Neural cell (in vitro differentiated cells): ENCODE results near the gene LPP. TPM values are rescaled to one million over a fixed set of nuclear protein-coding genes. Genes with fewer than 3 reads are reported as not detected.

Source experiments
- H2AFZ ChIP-seq: fragments of 200-600, 300-800 bp; sonication (generic), shearing (Covaris generic); 2 replicates; pipeline ENCODE4 v1.6.0; 2014; ENCODE audit warnings: low read depth, mild to moderate bottlenecking, antibody characterized with exemption, low read length, moderate library complexity
- H3F3A ChIP-seq: fragments of 200-600 bp; shearing (Covaris generic); 2 replicates; pipeline ENCODE4 v1.6.1; 2016; ENCODE audit warnings: mild to moderate bottlenecking, moderate library complexity, mixed read lengths, antibody characterized with exemption, low read length; ENCODE audit not compliant: insufficient read depth, poor library complexity, severe bottlenecking
- H3K27ac ChIP-seq: fragments of 200-600, 300-800 bp; sonication (generic), shearing (Covaris generic); 2 replicates; pipeline ENCODE4 v1.5.1; 2014; ENCODE audit warnings: mild to moderate bottlenecking, low read length, moderate library complexity
- H3K27me3 ChIP-seq: fragments of 300-800, 200-600 bp; sonication (generic), shearing (Covaris generic); 2 replicates; pipeline ENCODE4 v1.6.0; 2014; ENCODE audit warnings: mild to moderate bottlenecking, low read depth, low read length, moderate library complexity; ENCODE audit not compliant: insufficient read depth
- H3K36me3 ChIP-seq: fragments of 300-800, 200-600 bp; sonication (generic), shearing (Covaris generic); 2 replicates; pipeline ENCODE4 v1.5.1; 2014; ENCODE audit warnings: mild to moderate bottlenecking, antibody characterized with exemption, low read length, moderate library complexity; ENCODE audit not compliant: insufficient read depth
- H3K4me2 ChIP-seq: fragments of 300-800, 200-600 bp; sonication (generic), shearing (Covaris generic); 2 replicates; pipeline ENCODE4 v1.6.0; 2014; ENCODE audit warnings: mild to moderate bottlenecking, low read length
- H3K4me3 ChIP-seq: fragments of 300-800, 200-600 bp; sonication (generic), shearing (Covaris generic); 2 replicates; pipeline ENCODE4 v1.5.1; 2014; ENCODE audit warnings: mild to moderate bottlenecking, low read length, moderate library complexity
- H3K79me2 ChIP-seq: fragments of 200-600 bp; shearing (Covaris generic); replicated peaks from 2 replicates; pipeline ENCODE4 v1.6.0; 2014; ENCODE audit warnings: mild to moderate bottlenecking, low read length, moderate library complexity; ENCODE audit not compliant: insufficient read depth
- H3K9ac ChIP-seq: fragments of 300-800, 200-600 bp; sonication (generic), shearing (Covaris generic); 2 replicates; pipeline ENCODE4 v1.6.1; 2016; ENCODE audit warnings: mild to moderate bottlenecking, low read length, mixed read lengths
- H3K9me2 ChIP-seq: fragments of 200-600 bp; shearing (Covaris generic); 2 replicates; pipeline ENCODE4 v1.6.1; 2016; ENCODE audit warnings: mild to moderate bottlenecking, low read length, mixed read lengths; ENCODE audit not compliant: insufficient read depth
- H3K9me3 ChIP-seq: fragments of 200-600, 300-800 bp; sonication (generic), shearing (Covaris generic); 2 replicates; pipeline ENCODE4 v1.6.1; 2016; ENCODE audit warnings: mild to moderate bottlenecking, mixed run types, low read length, moderate library complexity, mixed read lengths
- H4K20me1 ChIP-seq: fragments of 200-600 bp; shearing (Covaris generic); 2 replicates; pipeline ENCODE4 v1.6.1; 2016; ENCODE audit warnings: mild to moderate bottlenecking, mixed run types; ENCODE audit not compliant: insufficient read depth
- CTCF ChIP-seq: fragments of 450-650 bp; IDR thresholded peaks from 2 replicates; pipeline ENCODE4 v1.5.1; 2014; ENCODE audit warnings: antibody characterized with exemption, mild to moderate bottlenecking, moderate library complexity; ENCODE audit not compliant: poor library complexity, severe bottlenecking
- EP300 ChIP-seq: fragments of 450-650 bp; conservative IDR thresholded peaks from 2 replicates; pipeline ENCODE4 v1.6.1; 2014; ENCODE audit warnings: antibody characterized with exemption, mild to moderate bottlenecking, moderate library complexity; ENCODE audit not compliant: poor library complexity, severe bottlenecking
- EZH2 ChIP-seq: fragments of 200-600, 300-800 bp; shearing (Covaris generic), sonication (generic); IDR thresholded peaks from 2 replicates; pipeline ENCODE4 v1.6.1; 2014; ENCODE audit warnings: antibody characterized with exemption, low read length, borderline replicate concordance, mild to moderate bottlenecking; ENCODE audit not compliant: insufficient read depth, poor library complexity, severe bottlenecking
- MXI1 ChIP-seq: fragments of 450-650 bp; conservative IDR thresholded peaks from 2 replicates; pipeline ENCODE4 v1.6.1; 2014; ENCODE audit warnings: antibody characterized with exemption, mild to moderate bottlenecking; ENCODE audit not compliant: poor library complexity, severe bottlenecking
- POLR2AphosphoS5 ChIP-seq: IDR thresholded peaks from 2 replicates; pipeline ENCODE4 v1.6.1; 2012
- RAD21 ChIP-seq: fragments of 450-650 bp; conservative IDR thresholded peaks from 2 replicates; pipeline ENCODE4 v1.6.1; 2014; ENCODE audit warnings: antibody characterized with exemption, mild to moderate bottlenecking, moderate library complexity
- REST ChIP-seq: IDR thresholded peaks from 2 replicates; pipeline ENCODE4 v1.6.1; 2012; ENCODE audit warnings: borderline replicate concordance
- SMC3 ChIP-seq: fragments of 450-650 bp; conservative IDR thresholded peaks from 2 replicates; pipeline ENCODE4 v1.6.1; 2014; ENCODE audit warnings: antibody characterized with exemption, mild to moderate bottlenecking, moderate library complexity; ENCODE audit not compliant: poor library complexity
- TAF1 ChIP-seq: IDR thresholded peaks from 2 replicates; pipeline ENCODE4 v1.6.1; 2012; ENCODE audit warnings: low read depth
- polyA plus RNA-seq: library from polyadenylated mRNA; depleted of rRNA; stranded (reverse); fragments of >200 nt; gene quantifications from 2 replicates; pipeline ENCODE4 v1.2.3, GENCODE V29; 2014

LPP gene
- polyA plus RNA-seq, 1 donor from 2014 or later = 3.0 TPM

GRCh38 chr3:188649521-188649920 is 495.6 kb downstream of the LPP start:
- H3F3A ChIP-seq = no peaks in the 10 kb centered on the region
- H3K4me3 ChIP-seq = no peak overlapping the region
- H2AFZ ChIP-seq = no peak overlapping the region
- no peaks in the 10 kb centered on the region for H4K20me1 ChIP-seq
- H3K36me3 ChIP-seq = no peaks in the 10 kb centered on the region
- H3K9me3 ChIP-seq = no peaks in the 10 kb centered on the region
- no peak overlapping the region for H3K4me2 ChIP-seq
- no peak for TF ChIP-seq MXI1
- no peak for TF ChIP-seq TAF1
- no peak for TF ChIP-seq REST
- no peak for TF ChIP-seq RAD21
- H3K9ac ChIP-seq = no peak overlapping the region
- no peaks in the 10 kb centered on the region for H3K79me2 ChIP-seq
- no peaks in the 10 kb centered on the region for H3K27me3 ChIP-seq
- no peaks in the 10 kb centered on the region for H3K9me2 ChIP-seq
- H3K27ac ChIP-seq = no peak overlapping the region

GRCh38 chr3:188656196-188656982 is 502.4 kb downstream of the LPP start:
- no peaks in the 10 kb centered on the region for H3F3A ChIP-seq
- no peaks in the 10 kb centered on the region for H4K20me1 ChIP-seq
- no peak overlapping the region for H3K9ac ChIP-seq
- no peaks in the 10 kb centered on the region for H3K27me3 ChIP-seq
- H3K36me3 ChIP-seq = no peaks in the 10 kb centered on the region
- H2AFZ ChIP-seq = no peak overlapping the region
- no peak overlapping the region for H3K4me3 ChIP-seq
- no peaks in the 10 kb centered on the region for H3K9me2 ChIP-seq
- no peaks in the 10 kb centered on the region for H3K9me3 ChIP-seq
- no peak overlapping the region for H3K4me2 ChIP-seq
- no peak overlapping the region for H3K27ac ChIP-seq
- TF ChIP-seq EP300 (no peak), POLR2AphosphoS5 (no peak), CTCF (no peak), SMC3 (no peak), EZH2 (no peak), TAF1 (no peak), REST (no peak), MXI1 (no peak), RAD21 (no peak)
- no peaks in the 10 kb centered on the region for H3K79me2 ChIP-seq
